Measurements from ENCODE around the gene PODXL.

GRCh38 chr7:131454498-131454897 lies 101.9 kb downstream of the PODXL start:
- TF ChIP-seq POLR2A (IDR thresholded peaks at IDR 0.05; ENCODE audit: low read depth), result no peak
- no peak for TF ChIP-seq CTCF (IDR thresholded peaks at IDR 0.05)
- TF ChIP-seq POLR2AphosphoS5 (IDR thresholded peaks at IDR 0.05), result no peak

Measured in esophagus muscularis mucosa (tissue), 3 donors.